ENCODE results near the gene FAM89A.

The FAM89A gene

DNA sequence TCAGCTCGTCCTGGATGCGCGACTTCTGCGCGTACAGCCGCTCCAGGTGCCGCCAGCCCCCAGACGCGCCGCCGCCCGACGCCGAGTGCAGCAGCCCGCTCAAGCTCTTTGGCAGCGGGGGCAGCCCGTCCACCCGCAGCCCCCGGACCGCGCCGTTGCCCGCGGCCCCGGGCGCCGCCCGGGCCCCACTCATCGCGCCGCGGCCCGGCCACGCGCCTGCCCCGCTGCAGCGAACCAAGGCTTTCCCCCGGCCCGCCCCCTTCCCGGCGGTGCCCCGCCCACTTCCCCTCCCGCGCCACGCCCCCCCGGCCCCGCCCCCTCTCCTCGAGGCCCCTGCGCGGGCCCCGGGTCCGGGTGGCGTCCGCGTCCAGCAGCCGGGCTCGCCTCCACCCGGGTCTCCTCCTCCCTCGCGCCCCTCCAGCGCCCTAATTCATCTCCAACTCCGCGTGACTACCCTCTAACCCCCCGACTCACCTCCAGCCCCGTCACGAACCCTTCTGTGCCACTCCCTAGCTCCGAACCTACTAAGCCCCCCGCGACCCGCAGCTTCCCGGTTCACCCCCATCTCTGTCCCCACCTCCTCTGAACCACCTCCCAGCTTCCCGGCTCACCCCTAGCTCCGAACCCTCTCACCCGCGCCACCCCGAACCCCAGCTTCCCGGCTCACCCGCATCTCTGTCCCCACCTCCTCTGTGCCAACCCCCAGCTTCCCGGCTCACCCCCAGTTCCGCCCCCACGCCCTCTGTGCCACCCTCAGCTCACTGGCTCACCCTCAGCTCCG, at the start of gene FAM89A:
Gene FAM89A (minus strand): TSS at position 236 of the 781 bp plus-strand sequence. CDS start 43 bp downstream, at position 193.
- peak; percentile 3 for DNase-seq

DNA sequence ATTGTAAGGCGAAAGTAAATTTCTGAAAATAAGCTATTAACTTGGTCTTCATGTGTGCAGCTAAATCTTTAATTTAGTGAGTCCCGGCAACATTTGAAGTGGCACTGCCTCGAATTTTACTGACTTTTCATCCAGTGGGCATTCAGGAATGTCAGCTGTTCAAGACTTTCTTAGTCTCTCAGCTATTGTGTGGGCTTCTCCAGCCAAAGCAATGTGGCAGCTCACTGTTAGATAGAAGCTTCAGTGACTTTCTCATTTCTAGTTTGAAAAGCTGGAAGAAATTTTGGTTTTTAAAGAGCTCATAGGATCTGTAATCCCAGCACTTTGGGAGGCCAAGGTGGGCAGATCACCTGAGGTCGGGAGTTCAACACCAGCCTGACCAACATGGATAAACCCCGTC, 44.3 kb upstream of the FAM89A start:
- DNase-seq = no peak

DNA sequence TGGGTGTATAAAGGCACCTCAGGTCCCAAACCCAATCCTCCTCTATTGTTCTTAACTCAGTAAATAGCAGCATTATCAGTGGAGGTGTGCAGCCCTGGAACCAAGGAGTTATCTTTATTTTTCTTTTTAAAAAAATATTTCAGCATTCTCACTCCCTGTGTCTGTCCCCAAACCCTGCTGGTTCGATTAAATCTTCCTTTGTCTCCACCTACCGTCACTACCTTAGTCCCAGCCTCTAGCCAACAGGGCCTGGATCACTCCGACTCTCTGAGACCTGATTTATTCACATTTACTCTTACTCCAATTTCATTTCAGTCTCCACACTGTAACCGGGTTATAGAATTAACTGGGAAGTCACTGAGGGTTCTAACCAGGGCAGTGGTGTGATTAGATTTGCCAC, 39.1 kb upstream of the FAM89A start:
- DNase-seq = no peak

DNA sequence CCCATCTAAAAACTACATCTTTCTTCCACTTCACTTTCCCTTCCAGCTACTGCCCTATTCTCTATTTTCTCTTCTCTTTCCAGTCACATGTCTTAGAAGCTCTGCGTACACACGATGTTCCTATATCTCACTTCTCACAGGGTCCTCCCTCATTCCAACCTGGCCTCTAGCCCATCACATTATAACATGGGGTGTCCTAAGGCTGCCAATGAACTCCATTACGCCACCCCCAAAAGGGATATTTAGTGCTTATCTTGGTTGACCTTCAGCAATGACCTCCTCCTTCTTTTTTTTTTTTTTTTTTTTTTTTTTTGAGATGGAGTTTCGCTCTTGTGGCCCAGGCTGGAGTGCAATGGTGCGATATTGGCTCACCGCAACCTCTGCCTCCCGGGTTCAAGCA, 38.2 kb upstream of the FAM89A start:
- DNase-seq = no peak

DNA sequence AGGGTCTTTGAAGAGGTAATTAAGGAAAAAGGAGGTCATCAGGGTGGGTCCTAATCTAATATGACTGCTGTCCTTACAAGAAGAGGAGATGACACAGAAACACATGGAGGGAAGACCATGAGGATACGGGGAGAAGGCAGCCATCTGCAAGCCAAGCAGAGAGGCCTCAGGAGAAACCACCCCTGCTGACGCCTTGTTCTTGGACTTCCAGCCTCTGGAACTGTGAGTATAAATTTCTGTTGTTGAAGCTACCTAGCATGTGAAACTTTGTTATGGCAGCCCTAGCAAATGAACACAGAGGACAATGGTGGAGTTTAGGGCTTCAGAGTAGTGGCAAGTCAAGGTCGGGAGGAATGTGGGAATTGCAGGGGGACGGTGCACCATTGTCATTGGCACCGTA, 36.7 kb upstream of the FAM89A start:
- no peak for DNase-seq

DNA sequence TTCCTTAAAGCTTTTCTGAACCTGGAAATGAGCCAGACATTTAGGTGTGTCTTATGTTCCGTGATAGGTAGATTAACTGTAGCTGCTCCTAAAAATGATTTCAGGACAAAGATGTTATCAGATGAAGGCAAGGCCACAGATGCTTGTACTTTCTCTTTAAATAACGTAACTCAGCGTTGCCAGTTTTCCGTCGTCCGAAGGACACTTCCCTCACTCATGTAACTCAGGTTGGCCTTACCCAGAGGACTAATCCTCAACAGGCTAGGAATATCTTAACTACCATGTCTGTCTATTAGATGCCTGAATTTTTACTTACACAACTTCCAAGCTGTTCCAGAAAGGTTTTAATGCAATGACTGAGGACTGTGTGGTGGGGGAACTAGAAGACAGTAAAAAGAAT, 35.4 kb upstream of the FAM89A start:
- DNase-seq = no peak

DNA sequence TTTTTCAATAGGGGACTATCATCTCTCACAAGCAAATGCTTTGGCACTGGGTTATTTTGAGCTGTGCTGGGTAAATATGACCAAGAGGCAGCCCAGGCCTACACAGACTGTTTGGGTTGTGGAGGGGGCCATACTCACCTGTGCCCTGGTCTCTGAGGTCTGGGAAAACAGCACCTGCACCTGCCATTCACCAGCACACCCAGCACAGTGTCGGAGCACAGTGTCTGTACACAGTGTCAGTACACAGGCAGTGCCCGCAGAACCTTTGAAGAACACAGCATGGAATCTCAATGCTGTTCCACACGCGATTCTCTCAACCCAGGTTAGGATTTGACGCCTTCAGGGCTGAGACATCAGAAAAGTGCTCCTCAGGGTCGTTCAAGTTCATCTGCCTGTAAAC, 35.0 kb upstream of the FAM89A start:
- no peak for DNase-seq

DNA sequence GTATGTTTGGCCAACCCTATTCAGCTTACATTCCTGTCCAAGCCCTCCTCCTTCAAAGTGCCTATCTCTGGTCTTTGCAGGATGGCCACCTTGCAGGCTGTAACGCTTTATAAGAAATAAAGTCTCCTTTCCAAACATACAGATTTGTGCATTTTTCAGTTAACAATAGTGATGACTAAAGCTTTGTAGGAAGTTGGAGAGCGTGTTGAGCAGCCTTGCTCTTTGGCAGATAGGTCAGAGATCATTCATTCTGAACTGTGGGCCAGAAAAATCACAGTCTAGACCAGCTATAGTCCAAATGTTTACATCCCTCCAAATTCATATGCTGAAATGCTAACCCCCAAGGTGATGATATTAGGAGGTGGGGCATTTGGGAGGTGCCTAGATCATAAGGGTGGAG, 34.0 kb upstream of the FAM89A start:
- no peak for DNase-seq

DNA sequence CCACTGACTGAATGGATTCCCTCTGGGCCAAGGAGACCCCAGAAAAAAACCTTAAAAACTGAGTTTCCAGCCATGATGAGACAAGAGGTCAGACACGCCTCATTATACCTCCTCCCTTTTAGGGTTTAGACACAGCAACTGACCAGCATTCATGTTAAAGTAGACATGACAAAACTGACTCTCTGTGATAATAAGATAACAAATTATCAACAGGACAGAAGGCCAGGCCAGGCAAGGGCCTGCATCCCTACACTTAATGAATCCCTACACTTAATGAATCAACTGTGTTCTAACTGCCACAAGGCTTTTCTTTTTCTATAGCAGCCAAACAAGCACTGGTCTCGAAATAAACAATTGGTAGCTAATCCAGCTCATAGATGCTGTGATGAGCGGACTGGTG, 33.3 kb upstream of the FAM89A start:
- no peak for DNase-seq

DNA sequence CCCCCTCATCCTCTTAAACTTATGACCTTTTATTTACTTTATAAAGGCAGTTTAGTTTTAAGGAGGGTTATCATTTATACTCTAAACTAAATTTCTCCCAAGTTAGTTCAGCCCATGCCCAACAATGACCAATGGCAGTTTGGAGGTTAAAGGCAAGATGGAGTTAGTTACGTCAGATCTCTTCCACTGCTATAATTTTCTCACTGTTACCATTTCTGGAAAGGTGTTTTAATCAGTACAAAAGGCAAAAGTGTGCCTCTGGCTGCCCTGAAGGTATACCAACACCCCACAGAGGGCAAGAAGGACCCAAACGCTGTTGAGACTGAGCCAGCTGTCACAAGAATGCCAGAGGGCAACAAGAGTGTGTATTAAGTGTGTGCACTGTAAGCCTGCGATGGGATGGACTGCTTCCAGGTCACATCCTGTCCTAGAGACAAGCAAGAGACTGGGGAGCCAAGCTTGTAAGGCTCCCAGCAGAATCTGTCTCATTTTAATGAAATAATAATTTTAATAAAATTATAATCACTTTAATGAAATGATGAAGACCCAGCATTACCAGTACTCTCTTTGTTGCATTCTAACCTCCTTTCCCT, 32.5 kb upstream of the FAM89A start:
- no peak for DNase-seq

DNA sequence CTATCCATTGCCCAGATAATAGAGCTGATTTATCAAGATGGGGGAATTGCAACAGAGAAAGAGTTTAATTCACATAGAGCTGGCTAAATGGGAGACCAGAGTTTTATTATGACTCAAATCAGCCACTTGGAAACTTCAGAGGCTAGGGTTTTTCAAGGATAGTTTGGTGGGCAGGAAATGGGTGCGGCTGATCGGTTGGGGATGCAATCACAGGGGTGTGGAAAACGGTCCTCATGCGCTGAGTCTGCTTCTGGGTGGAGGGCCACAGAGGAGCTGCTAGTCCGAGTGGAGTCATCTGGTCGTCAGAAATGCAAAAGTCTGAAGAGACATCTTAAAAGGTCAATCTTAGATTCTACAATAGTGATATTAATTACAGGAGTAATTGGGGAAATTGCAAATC, 32.0 kb upstream of the FAM89A start:
- DNase-seq = no peak

DNA sequence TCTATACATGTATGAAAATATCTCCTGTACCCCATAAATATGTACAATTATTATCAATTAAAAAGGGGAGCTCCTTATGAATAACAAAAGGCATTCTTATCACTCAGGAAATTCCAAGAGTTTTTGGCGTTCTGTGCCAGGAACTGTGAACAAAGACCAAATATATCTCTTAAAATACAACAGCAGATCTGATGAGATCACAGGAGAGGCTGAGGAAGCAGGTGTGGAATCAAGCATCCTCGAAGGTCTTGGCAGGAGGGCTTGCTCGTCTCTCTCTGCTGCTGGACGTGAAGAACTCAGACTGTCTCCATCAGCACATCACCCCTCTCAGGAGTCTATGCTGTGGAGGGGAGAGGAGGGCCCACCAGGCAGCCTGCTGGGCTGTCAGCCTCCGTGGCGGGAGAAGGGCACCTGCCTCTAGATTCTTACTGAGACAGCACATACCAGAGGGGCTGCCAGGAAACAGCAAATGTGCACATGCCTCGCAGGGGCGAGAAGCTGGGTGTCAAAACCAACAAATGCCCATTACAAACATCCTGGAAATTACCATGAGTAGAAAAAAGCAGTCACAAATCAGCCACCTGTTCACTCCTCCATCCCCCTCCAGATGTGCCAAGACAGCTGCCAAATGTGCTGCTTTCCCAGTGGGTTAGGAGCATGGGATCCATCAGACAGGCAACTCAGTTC, 30.8 kb upstream of the FAM89A start:
- DNase-seq = no peak

DNA sequence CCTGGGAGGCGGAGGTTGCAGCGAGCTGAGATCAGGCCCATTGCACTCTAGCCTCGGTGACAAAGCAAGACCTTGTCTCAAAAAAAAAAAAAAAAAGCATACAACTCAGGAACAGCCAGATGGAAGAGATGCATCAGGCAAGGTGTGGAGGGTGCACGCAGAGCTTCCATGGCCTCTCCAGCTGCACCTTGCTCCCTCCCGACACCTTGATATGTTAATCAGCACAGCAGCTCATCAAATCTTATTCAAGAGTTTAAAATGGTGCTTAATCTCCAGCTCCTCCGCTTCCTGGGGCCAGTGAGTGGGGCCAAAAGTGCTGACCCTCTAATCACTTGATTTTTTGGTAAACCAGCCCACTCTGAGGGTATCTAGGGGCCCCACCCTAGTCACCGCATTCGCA, 29.3 kb upstream of the FAM89A start:
- no peak for DNase-seq

DNA sequence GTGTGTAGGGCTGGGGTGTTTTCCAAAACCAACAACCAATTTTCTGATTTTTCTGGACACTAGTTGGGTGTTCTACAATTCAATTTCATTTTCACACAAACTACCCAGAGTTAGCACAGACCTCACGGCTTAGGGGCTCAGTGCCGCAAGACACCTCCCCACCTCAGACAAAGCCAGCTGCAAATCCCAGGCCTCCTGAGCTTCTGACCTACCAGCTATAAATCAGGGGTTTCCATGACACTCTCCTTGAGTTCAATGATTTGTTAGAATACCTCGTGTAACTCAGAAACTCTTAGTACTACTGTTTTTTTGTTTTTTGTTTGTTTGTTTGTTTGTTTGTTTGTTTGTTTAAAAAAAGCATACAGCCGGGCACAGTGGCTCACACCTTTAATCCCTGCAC, 28.7 kb upstream of the FAM89A start:
- DNase-seq = no peak

DNA sequence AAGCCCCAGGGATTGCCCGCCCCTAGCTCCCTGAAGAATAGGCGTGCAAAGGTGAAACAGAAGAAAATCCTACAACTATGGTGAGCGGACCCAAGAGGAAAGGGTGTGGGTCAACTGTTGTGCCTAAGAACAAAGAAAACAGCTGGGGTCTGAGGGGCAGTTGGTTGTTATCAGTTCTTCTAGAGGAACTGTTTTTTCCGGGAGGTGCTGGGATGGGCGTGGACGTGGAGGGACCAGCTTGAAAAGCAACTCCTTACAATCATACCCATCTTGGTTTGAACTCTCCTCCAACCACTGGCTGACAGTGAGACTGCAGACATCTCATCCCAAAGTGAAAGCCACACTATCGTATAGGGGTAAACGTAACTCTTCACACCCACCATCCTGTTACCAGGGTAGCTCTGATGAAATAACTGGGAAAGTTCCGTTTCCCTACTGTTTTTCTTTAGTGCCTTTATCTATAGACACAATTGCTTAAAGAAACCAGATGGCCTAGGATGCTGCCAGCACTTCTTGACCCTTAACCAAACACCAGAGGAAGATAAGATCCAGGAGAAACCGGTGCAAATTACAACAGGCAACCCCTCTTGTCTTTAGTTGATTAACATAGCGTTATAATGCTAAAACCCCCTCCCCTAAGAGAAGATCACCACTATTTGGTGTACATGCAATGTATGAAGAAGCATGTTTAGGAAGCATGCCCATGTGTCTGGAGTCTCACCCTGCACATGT, 25.6 kb upstream of the FAM89A start:
- no peak for DNase-seq

DNA sequence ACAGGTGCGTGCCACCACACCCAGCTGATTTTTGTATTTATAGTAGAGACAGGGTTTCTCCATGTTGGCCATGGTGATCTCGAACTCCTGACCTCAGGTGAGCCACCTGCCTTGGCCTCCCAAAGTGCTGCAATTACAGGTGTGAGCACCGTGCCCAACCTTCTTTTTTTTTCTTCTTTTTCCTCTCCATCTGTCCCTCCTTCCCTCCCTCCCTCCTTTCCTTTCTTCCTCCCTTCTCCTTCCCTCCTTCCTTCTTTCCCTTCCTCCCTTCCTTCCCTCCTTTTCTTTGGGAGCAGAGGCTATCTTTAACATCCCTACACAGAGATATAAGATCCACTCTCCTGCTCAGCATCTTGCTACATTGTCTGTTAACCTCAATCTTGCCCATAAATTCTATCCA, 24.4 kb upstream of the FAM89A start:
- DNase-seq = no peak

DNA sequence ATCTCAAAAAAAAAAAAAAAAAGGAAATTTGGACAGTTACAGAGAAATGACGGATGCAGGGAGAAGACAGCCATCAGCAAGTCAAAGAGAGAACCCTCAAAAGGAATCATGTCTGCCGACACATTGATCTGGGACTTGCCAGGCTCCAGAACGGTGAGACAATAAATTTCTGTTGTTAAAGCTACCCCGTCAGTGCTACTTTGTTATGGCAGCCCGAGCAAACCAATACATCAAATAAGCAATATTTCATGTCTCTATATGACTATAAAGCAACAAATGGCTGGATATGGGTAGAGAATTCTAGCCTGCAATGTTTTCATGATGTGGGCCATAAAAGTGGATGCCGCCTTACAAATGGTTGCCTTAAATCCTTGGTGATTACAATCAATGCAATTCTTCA, 23.3 kb upstream of the FAM89A start:
- DNase-seq = no peak

DNA sequence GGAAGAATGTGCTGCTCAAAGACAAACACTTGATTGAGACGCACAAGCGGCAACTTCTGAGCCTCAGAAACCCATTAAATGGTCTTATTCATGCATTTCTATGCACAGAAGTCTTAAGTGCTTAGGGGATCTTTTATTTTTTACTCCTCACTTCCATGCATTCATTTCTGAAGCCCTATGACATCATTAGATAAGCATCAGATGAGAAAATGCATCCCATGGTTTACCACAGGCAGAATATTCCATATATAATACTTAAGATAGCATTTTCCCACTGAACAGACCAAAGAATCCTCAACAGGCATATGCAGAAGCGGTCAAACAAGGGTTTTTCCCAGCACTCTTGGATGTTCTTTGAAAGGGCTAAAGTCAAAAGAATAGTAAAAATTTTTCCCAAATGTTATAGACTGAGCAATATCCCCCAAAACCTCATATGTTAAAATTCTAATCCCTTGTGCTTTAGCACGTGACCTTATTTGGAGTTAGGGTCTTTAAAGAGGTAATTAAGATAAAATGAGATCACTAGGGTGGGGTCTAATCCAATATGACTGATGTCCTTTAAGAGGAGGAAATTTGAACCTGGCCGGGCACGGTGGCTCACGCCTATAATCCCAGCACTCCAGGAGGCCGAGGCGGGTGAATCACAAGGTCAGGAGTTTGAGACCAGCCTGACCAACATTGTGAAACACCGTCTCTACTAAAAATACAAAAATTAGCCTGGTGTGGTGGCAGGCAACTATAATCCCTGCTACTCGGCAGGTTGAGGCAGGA, 22.6 kb upstream of the FAM89A start:
- DNase-seq = no peak

DNA sequence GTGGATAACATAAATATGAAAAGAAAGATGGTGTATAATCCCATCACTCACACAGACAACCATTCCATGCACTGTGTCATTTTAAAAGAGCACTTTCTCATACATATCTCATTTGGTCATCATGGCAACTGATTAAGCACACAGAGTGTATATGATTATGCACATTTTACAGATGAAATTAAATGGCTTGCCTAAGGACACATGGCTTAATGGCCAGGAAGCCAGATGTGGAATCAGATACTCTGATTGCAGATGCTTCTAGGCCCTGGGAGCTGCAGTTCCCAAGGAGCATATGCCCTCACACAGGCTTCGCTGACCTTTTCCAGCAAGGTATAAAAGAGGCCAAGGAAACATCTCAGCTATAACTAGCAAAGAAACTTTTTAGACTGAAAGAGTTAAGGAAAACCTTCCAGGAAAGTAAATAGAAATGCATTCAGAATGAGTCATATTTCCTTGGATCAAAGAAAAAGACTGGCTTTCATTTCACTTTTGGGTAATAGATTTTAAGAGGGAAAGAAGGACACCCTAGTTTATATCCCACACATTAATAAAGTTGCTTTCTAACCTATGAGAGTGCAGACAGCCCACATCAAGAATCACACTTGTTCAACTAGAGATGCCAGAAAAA, 19.6 kb upstream of the FAM89A start:
- no peak for DNase-seq

DNA sequence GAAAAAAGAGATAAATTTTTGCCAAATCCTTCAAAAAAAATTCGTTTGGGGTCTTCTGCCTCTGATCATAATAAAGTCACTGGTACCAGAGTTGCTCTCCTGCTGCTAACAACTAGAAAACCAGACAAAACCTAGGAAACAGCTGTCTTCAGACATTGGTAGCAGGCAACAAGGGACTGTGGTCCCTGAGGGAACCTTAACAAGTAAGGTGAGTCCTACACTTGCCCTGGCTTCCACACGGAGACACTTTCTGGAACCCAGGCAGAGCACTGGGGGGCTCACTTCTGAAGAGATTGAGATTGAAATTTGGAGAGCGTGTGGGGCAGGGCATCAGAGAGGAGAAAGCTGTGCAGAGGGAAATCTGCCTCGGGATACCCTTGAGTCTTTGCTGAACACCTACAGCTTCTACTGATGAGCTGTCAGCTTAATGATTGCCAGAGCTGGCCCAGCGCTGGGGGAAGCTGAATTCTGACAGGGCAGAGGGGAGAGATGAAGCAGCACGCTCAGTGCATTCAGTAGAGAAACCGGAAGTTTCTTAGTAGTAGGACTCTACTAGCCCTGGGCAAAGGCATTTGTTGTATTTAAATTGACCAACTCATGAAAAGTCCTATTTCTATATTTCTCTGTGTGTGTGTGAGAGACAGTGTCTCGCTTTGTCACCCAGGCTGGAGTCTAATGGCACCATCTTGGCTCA, 18.5 kb upstream of the FAM89A start:
- DNase-seq = no peak

DNA sequence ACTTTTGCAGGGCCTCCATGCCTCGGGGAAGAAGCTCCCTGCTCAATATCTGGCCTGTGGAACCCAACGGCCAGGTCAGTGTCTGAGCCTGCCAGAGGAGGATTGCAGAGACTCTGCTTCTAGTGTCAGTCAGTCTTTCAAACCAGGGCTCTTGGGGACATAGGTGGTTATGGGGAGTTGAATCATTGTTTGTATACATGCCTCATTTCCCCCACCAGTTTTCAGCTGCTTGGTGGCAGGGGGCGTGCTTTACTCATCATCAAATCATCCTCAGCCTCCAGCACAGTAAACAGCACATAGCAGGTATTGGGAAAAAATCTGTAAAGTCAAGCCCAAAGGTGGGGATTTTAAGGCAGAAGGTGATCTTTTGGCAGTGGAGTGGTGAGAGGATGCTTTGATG, 17.4 kb upstream of the FAM89A start:
- DNase-seq = no peak

DNA sequence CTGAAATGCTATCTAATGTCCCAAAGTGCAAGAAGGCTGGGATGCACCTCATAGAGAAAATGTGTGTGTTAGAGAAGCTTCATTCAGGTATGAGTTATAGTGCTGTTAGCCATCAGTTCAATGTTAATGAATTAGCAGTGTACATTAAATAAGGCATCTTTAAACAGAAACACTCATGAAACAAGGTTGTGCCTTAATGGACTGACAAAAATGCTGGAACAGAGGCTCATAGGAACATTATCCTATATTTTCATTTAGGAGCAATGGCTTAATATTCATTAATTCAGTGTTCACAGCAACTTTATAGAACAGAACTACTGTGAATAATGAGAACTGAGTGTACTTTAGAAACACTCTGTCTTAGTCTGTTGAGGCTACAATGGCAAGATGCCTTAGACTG, 15.2 kb upstream of the FAM89A start:
- no peak for DNase-seq
